Measurements from ENCODE around the gene DPH6. TPM values are rescaled to one million over a fixed set of nuclear protein-coding genes. Genes with fewer than 3 reads are reported as not detected.
"Not testable (repeated sequence)": the region's sequence is repeated elsewhere in the genome, so short reads cannot be mapped to it uniquely, and the experiment has no call there.

Gene DPH6
- total and polyA plus RNA-seq, 8 donors, result 9.8 to 19.1 (median 13.7) TPM

DNA sequence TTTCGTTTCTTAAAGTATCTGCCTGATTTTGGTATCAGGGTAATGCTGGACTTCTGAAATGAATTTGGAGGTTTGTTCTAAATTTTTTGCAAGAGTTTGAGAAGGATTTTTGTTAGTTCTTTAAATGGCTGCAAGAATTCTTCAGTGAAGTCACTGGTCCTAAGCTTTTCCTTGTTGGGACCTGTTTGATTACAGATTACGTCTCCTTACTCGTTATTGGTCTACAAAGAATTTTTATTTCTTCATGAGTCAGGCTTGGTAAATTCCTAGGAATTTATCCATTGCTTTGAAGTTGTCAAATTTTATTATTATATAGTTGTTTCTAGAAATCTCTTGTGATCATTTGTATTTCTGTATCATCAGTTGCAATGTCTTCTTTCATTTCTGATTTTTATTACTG is 196.0 kb downstream of the DPH6 start:
- intact Hi-C loops (cut with DNase I), result no loop called here
- no peaks in the 10 kb centered on the region for H3K4me1 ChIP-seq
- no peak for DNase-seq
- TF ChIP-seq, protein P1, sequence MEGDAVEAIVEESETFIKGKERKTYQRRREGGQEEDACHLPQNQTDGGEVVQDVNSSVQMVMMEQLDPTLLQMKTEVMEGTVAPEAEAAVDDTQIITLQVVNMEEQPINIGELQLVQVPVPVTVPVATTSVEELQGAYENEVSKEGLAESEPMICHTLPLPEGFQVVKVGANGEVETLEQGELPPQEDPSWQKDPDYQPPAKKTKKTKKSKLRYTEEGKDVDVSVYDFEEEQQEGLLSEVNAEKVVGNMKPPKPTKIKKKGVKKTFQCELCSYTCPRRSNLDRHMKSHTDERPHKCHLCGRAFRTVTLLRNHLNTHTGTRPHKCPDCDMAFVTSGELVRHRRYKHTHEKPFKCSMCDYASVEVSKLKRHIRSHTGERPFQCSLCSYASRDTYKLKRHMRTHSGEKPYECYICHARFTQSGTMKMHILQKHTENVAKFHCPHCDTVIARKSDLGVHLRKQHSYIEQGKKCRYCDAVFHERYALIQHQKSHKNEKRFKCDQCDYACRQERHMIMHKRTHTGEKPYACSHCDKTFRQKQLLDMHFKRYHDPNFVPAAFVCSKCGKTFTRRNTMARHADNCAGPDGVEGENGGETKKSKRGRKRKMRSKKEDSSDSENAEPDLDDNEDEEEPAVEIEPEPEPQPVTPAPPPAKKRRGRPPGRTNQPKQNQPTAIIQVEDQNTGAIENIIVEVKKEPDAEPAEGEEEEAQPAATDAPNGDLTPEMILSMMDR (IDR thresholded peaks at IDR 0.05), result no peak
- no peaks in the 10 kb centered on the region for H3K27me3 ChIP-seq
- no peak overlapping the region for H3K4me3 ChIP-seq
- no peak for ATAC-seq
- no peak overlapping the region for H3K27ac ChIP-seq
- no peaks in the 10 kb centered on the region for H3K36me3 ChIP-seq
- peaks cover 0 to 35% of the 10 kb centered on the region in 2 donors for H3K9me3 ChIP-seq

DNA sequence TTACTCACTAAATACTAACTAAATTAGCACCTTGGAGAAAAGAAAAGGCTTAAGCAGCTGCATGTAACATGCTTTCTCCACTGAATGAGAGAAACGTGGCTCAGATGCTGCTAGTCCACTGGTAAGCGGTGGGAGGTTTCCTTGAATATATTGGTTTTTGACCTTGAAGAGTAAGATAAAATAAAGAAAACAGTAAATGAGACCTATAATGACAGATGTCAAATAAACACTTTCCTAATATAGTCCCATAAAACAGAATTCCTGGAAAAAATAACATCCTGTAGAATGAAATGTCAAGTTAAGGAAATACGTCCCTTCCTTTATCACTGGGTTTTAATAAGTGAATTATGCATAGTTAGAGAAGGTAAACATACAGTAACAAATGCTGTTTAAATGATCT is 215.0 kb downstream of the DPH6 start:
- ATAC-seq, result no peak
- Histone ChIP-seq H3K36me3 (no peaks in the 10 kb centered on the region), H3K27me3 (no peaks in the 10 kb centered on the region), H3K4me3 (no peak overlapping the region), H3K4me1 (no peaks in the 10 kb centered on the region), H3K9me3 (peaks cover 0 to 5% of the 10 kb centered on the region in 2 donors), H3K27ac (no peak overlapping the region)
- TF ChIP-seq, protein P1 (IDR thresholded peaks at IDR 0.05), result no peak
- no peak for DNase-seq
- intact Hi-C loops (cut with DNase I), result no loop called here

DNA sequence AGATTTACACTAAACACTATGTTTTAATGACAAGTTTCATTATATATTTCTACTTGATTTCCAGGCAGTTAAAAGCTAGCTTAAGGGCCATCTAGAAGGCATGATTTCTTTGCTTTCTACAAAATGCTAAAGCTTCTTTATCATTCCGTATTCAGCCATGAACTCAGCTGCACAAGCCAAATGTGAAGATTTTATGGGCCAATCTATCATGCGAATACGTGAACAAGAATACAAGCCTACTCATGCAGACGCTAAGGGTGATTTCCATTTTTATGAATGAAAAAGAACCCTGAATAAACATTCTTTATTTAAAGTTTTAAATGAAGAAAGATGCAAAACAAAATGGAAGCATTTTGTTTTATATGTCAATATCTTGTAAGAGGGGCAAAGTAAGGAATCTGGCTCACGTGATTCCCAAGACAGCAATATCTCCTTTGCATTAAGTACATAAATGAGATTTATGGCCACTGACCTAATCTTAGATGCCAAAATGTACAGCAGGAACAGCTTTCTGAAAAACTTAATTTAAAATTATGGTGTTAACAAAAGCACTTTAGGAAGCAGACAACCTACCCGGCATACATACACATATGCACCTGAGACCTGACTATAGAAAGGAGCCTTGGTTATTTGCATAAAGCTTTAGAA is 215.8 kb downstream of the DPH6 start:
- Histone ChIP-seq H3K4me3 (no peak overlapping the region), H3K27ac (no peak overlapping the region), H3K27me3 (no peaks in the 10 kb centered on the region), H3K9me3 (peaks cover 0 to 5% of the 10 kb centered on the region in 2 donors), H3K4me1 (no peaks in the 10 kb centered on the region), H3K36me3 (no peaks in the 10 kb centered on the region)
- ATAC-seq, result no peak
- intact Hi-C loops (cut with DNase I), result no loop called here
- TF ChIP-seq, protein P1 (IDR thresholded peaks at IDR 0.05), result no peak
- no peak for DNase-seq

DNA sequence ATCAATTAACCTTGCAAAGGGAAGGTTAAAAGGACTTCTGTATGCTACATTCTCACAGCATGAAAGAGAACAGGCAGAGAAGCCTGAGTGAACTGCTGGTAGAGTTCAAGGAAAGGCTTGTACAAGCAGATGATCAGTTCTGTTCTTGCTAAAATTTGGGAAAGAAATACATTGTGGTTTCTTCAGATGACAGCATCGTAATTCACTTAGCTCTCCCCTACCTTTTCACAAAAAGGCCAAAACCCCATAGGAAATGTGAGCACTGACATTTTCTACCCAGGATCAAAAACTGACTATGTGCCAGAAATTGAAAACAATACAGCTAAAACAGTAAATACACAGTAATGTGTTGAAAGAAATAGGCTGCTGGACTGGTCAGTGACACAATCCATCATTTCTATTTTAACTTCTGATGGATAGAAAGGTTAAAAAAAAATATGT is 216.4 kb downstream of the DPH6 start:
- ATAC-seq (no peak), DNase-seq (no peak)
- Histone ChIP-seq H3K27ac (no peak overlapping the region), H3K4me3 (no peak overlapping the region), H3K36me3 (no peaks in the 10 kb centered on the region), H3K9me3 (peaks cover 0 to 5% of the 10 kb centered on the region in 2 donors), H3K4me1 (no peaks in the 10 kb centered on the region), H3K27me3 (no peaks in the 10 kb centered on the region)
- intact Hi-C loops (cut with DNase I), result no loop called here
- TF ChIP-seq, protein P1 (IDR thresholded peaks at IDR 0.05), result no peak

DNA sequence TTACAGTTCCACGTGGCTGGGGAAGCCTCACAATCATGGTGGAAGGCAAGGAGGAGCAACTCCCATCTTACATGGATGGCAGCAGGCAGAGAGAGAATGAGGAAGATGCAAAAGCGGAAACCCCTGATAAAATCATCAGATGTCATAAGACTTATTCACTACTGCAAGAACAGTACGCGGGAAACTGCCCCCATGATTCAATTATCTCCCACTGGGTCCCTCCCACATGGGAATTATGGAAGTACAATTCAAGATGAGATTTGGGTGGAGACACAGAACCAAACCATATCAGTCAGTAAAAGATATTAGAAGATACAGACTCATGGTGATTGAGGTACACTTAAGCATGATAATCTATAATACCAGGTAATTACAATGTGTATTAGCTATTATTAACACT is 217.1 kb downstream of the DPH6 start:
- H3K4me3 ChIP-seq; ATAC-seq; H3K36me3 ChIP-seq; H3K4me1 ChIP-seq; DNase-seq; intact Hi-C loops (cut with DNase I); H3K9me3 ChIP-seq; H3K27ac ChIP-seq; H3K27me3 ChIP-seq: not testable (repeated sequence)

DNA sequence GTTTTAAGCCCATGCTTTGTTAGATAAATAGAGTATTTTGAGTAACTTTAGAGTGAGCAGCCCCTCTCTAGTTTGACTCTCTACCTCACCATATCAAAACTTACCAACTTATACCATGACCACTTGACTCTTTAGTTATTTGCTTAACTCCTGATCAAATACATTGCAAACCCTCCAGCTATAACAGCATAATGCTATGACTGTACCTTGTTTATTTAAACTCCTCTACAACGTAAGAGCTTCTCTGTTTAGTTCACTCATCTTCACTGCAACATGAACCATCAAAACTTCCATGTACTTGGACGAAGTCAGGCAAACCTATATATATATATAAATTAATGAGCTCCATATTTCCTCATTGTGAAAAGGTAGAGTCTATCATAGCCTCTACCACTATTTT is 218.2 kb downstream of the DPH6 start:
- Histone ChIP-seq H3K4me1 (no peaks in the 10 kb centered on the region), H3K27me3 (no peaks in the 10 kb centered on the region), H3K36me3 (no peaks in the 10 kb centered on the region), H3K27ac (no peak overlapping the region), H3K4me3 (no peak overlapping the region), H3K9me3 (no peaks in the 10 kb centered on the region)
- ATAC-seq (no peak), DNase-seq (no peak)
- intact Hi-C loops (cut with DNase I), result no loop called here
- TF ChIP-seq, protein P1 (IDR thresholded peaks at IDR 0.05), result no peak

All from left lung (tissue), 10 donors.